ENCODE data around the gene NTF4. TPM values are rescaled to one million over a fixed set of nuclear protein-coding genes. Genes with fewer than 3 reads are reported as not detected.

NTF4 gene
- total RNA-seq, 1 experiment from 2014 or later: 10.2 TPM

- H3K4me1 ChIP-seq: 0 out of 2 replicates have a peak, but pooled peaks cover 7% of the 10 kb centered on the region
- TF ChIP-seq CTCF (IDR thresholded peaks at IDR 0.05; ENCODE audit: insufficient read depth in 1 of 2, low read depth in 1 of 2, low read length in 1 of 2, severe bottlenecking in 1 of 2, unreplicated experiment in 1 of 2): no peak
- no peaks in the 10 kb centered on the region for H3K9me3 ChIP-seq
- no peaks in the 10 kb centered on the region for H3K36me3 ChIP-seq (ENCODE audit: control insufficient read depth, insufficient read depth, low read length)
- no peaks in the 10 kb centered on the region for H3K27me3 Mint-ChIP-seq (ENCODE audit: insufficient read depth, unreplicated experiment)
- peaks cover 17% of the 10 kb centered on the region for H3K4me1 Mint-ChIP-seq (ENCODE audit: low read depth, unreplicated experiment)
- CTCF ChIA-PET: no interaction called here
- peaks cover 65% of the 10 kb centered on the region for H3K36me3 Mint-ChIP-seq (ENCODE audit: insufficient read depth, unreplicated experiment)
- H3K27ac Mint-ChIP-seq (ENCODE audit: unreplicated experiment): peak overlapping the region; percentile 78
- H3K4me3 ChIP-seq (ENCODE audit: low read depth, low read length): peak overlapping the region; percentile 71
- POLR2A ChIA-PET: no interaction called here
- DNase-seq: no peak
- H3K27me3 ChIP-seq (replicated peaks; ENCODE audit: control insufficient read depth, insufficient read depth, low read length): no peaks in the 10 kb centered on the region
- BruUV-seq (replicated peaks): no TSS peak
- peak overlapping the region; percentile 92 for H3K4me3 Mint-ChIP-seq (ENCODE audit: unreplicated experiment)
- no peaks in the 10 kb centered on the region for H3K9me3 Mint-ChIP-seq (ENCODE audit: unreplicated experiment)
- intact Hi-C loops (cut with micrococcal nuclease; ENCODE audit: unreplicated experiment): no loop called here
Observed at GRCh38 chr19:49086296-49086695, 21.7 kb upstream of the NTF4 start.

GRCh38 chr19:49085868-49086232 lies 21.2 kb upstream of the NTF4 start:
- TF ChIP-seq CTCF (IDR thresholded peaks at IDR 0.05; ENCODE audit: insufficient read depth in 1 of 2, low read depth in 1 of 2, low read length in 1 of 2, severe bottlenecking in 1 of 2, unreplicated experiment in 1 of 2): no peak
- H3K27me3 Mint-ChIP-seq (ENCODE audit: insufficient read depth, unreplicated experiment): no peaks in the 10 kb centered on the region
- peak overlapping the region; percentile 92 for H3K4me3 Mint-ChIP-seq (ENCODE audit: unreplicated experiment)
- H3K9me3 ChIP-seq: no peaks in the 10 kb centered on the region
- POLR2A ChIA-PET: no interaction called here
- H3K4me1 Mint-ChIP-seq (ENCODE audit: low read depth, unreplicated experiment): peaks cover 17% of the 10 kb centered on the region
- intact Hi-C loops (cut with micrococcal nuclease; ENCODE audit: unreplicated experiment): loop anchor here (1.0 to 2.0 kb wide), 3 partner anchors 11 to 33 kb away; partner anchors contain the start of genes C19orf73, NTF4 and PPFIA3
- peaks cover 60% of the 10 kb centered on the region for H3K36me3 Mint-ChIP-seq (ENCODE audit: insufficient read depth, unreplicated experiment)
- BruUV-seq (replicated peaks): no TSS peak
- CTCF ChIA-PET: no interaction called here
- no peak for DNase-seq
- peak overlapping the region; percentile 71 for H3K4me3 ChIP-seq (ENCODE audit: low read depth, low read length)
- 0 out of 2 replicates have a peak, but pooled peaks cover 7% of the 10 kb centered on the region for H3K4me1 ChIP-seq
- peak overlapping the region; percentile 78 for H3K27ac Mint-ChIP-seq (ENCODE audit: unreplicated experiment)
- no peaks in the 10 kb centered on the region for H3K9me3 Mint-ChIP-seq (ENCODE audit: unreplicated experiment)
- H3K36me3 ChIP-seq (ENCODE audit: control insufficient read depth, insufficient read depth, low read length): no peaks in the 10 kb centered on the region
- H3K27me3 ChIP-seq (replicated peaks; ENCODE audit: control insufficient read depth, insufficient read depth, low read length): no peaks in the 10 kb centered on the region

GRCh38 chr19:49085020-49085867 lies 20.6 kb upstream of the NTF4 start, which contains the start of gene SNRNP70:
Gene SNRNP70, plus strand, starts transcription at chr19:49085451. Its CDS starts 964 bp downstream, at chr19:49086415.
- POLR2A ChIA-PET: no interaction called here
- Histone ChIP-seq H3K27me3 (replicated peaks; ENCODE audit: control insufficient read depth, insufficient read depth, low read length) (no peaks in the 10 kb centered on the region), H3K4me3 (ENCODE audit: low read depth, low read length) (peak within 1 kb of the TSS; percentile 71), H3K4me1 (0 out of 2 replicates have a peak, but pooled peaks cover 7% of the 10 kb centered on the region), H3K36me3 (ENCODE audit: control insufficient read depth, insufficient read depth, low read length) (no peaks in the 10 kb centered on the region), H3K9me3 (no peaks in the 10 kb centered on the region)
- intact Hi-C loops (cut with micrococcal nuclease; ENCODE audit: unreplicated experiment): loop anchor here (1.0 to 2.0 kb wide), 3 partner anchors 12 to 34 kb away; partner anchors contain the start of genes C19orf73, NTF4 and PPFIA3
- H3K4me3 Mint-ChIP-seq (ENCODE audit: unreplicated experiment): peak within 1 kb of the TSS; percentile 92
- no peaks in the 10 kb centered on the region for H3K27me3 Mint-ChIP-seq (ENCODE audit: insufficient read depth, unreplicated experiment)
- BruUV-seq (replicated peaks): no TSS peak
- H3K9me3 Mint-ChIP-seq (ENCODE audit: unreplicated experiment): no peaks in the 10 kb centered on the region
- DNase-seq: peak; percentile 100
- peaks cover 54% of the 10 kb centered on the region for H3K36me3 Mint-ChIP-seq (ENCODE audit: insufficient read depth, unreplicated experiment)
- H3K4me1 Mint-ChIP-seq (ENCODE audit: low read depth, unreplicated experiment): peaks cover 17% of the 10 kb centered on the region
- CTCF ChIA-PET: no interaction called here
- no peak for TF ChIP-seq CTCF (IDR thresholded peaks at IDR 0.05; ENCODE audit: insufficient read depth in 1 of 2, low read depth in 1 of 2, low read length in 1 of 2, severe bottlenecking in 1 of 2, unreplicated experiment in 1 of 2)
- peak within 1 kb of the TSS; percentile 78 for H3K27ac Mint-ChIP-seq (ENCODE audit: unreplicated experiment)

All from Caco-2 (cell line).